NCI-H2227 (cell line): ENCODE data around the gene CEP170B.
A peak's percentile ranks its signal among the peaks of the same experiment; 100 is the strongest.
"Not testable (repeated sequence)": the region's sequence is repeated elsewhere in the genome, so short reads cannot be mapped to it uniquely, and the experiment has no call there.

Experiments
- DNase-seq: peaks from one replicate; lab custom pipeline; 2025; ENCODE audit not compliant: unreplicated experiment; lab: John Stamatoyannopoulos, UW

Gene CEP170B

DNA sequence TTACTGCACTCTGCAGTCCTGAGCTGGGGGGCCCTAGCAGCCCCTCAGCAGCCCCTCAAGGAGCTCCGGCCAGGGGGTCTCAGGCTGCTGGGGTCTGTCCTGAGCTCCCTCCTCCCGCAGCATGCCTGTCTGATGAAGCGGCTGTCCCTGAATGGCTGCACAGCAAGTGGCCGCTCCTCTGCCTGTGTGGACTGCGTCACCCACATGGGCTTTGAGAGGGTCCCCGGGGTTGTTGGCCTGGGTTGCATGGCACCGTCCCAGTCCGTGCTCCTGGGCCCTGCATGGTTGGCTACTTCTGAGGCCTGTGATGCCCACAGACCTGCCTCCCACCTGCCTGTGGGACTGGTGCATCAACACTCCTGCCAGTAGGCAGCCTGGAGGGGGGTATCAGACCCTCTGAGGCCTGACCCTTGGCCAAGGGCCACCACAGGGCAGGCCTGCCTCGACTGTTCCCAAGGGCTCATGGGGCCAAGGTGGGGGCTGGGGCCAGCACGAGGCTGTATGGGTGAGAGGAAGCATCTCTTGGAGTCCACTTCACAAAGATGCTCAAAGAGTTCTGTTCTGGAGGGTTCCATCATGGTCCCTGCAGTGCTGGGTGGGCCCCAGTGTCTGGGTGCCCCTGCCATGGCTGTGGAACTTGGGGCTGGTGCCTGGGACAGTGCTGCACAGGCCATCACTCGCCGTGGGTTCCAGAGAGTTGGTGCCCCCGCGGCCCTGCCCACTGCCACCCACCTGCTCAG, 12.2 kb downstream of the CEP170B start:
- DNase-seq = no peak

DNA sequence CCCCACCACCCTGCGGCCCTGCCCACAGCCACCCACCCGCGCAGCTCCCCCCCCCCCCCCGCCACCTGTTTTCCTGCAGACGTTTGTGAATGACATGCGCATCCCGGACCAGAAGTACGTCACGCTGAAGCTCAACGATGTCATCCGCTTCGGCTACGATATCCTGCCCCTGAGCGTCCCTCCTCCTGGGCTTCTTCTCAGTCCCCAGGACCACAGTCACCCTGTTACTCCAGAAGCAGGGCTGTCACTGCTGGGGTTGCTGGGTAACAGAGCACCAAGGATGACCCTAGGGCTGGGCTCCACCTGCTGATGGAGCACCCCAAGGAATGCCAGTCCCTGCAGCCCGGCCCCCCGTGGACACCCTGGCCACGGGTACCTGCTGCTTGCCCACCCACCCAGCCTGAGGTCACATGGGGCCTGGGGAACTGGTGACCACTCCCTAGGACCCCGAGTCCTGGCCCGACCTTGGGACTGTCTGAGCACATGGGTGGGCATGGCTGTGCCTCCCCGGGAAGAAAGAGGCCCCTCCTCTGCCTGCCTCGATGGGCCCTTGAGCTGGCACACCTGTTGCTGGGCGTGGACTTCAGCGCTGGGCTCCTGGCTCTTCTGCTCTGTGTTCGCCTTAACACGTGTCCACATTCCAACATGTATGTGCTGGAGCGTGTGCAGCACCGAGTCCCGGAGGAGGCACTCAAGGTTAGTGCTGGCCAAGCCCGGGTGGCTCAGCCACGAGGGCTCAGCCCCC, 12.9 kb downstream of the CEP170B start:
- DNase-seq = no peak

DNA sequence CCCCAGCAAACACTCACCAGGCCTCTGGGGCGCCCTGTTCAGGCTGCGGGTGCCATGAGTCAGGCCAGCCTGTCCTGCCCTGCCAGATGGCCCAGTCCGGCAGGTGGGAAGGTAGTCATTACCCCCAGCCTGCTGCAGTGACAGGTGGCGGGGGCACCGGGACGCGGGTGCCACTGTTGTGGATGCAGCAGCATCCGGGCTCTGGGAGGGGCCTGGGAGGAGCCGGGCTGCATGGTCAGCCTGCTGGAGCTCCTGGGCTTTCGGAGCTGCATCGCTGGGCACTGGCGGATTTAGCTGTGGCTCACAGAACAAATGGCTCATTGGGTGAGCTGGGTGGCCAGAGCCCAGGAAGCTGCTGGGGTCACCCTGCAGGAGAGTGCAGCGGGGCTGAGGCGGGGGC, 13.5 kb downstream of the CEP170B start:
- peak; percentile 21 for DNase-seq

DNA sequence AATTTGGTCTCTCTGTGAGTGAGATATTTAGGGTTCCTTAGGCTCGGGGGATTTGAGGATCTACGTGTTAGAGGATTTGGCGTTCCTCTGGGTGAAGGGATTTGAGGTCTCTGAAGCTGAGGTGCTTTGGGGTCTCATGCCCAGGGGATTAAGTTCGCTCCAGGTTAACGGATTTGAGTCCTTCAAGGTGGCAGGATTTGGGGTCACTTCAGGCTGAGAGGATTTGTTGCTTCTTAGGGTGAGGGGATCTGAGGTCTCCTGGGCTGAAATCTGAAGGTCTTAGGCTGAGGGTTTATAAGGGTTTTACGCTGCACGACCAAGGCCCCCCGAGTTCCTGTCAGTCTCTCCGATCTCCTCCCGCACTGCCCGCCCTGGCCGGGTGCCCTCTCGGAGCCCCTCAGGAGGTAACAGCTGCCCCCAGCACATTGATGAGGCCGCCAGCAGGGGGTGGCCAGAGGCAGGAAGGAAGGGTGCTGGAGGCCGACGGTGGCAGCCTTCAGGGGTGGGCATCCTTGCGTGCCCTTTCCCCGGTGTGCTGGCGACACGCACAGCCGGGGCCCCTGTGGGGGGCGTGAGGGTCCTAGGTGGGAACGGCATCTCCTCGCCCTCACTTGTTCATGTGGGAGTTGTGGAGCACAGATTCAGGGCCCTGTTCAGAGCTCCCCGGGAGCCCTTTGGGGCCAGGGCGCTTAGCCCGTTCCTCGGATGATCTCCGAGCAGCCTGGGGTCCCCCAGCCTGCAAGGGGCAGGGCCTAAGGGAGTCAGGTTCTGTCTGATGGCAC, 14.3 kb downstream of the CEP170B start:
- no peak for DNase-seq

DNA sequence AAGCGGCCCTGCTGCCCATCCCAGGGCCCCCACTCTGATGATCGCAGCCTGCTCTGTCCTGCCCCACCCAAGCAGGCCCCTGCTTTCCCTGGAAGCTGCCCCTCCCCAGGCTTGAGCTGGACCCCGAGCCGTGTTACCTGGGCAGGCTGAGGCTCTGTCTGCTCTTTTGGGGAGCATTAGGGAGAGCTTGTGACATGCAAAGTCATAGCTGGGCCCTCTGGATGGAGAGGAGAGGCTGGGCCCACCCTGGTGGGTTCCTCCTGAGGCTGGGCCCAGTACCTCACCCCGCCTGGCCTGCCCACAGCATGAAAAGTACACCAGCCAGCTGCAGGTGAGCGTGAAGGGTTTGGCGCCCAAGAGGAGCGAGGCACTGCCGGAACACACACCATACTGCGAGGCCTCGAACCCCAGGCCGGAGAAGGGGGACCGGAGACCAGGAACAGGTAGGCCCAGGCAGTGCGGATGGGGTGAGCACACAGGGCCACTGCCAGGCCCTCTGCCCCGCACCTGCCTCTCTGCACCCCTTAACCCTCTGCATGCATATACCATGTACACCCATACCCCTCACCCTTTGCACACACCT, 15.0 kb downstream of the CEP170B start:
- DNase-seq = no peak

DNA sequence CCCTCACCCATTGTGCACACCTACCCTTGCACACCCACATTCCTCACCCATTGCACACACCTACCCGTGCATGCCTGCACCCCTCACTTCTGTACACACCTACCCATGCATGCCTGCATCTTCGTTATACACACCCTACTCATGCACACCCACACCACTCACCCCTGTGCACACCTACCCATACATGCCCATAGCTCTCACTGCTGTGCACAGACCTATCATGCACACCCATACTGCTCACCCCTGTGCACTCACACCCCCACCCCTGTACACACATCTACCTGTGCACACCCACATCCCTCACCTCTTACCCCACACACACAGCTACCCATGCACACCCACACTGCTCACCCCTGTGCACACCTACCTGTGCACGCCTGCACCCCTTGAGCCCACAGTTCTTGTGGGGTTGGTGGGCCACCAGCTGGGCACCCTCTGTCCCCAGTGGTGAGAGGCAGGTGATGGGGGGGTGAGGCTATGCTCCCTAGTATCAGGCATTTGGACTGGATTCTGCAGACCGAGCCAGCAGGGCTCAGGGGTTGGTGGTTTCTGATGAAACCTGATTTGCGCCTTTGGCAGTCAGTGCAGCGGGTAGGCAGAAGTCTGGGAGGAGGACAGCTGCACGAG, 15.6 kb downstream of the CEP170B start:
- no peak for DNase-seq

DNA sequence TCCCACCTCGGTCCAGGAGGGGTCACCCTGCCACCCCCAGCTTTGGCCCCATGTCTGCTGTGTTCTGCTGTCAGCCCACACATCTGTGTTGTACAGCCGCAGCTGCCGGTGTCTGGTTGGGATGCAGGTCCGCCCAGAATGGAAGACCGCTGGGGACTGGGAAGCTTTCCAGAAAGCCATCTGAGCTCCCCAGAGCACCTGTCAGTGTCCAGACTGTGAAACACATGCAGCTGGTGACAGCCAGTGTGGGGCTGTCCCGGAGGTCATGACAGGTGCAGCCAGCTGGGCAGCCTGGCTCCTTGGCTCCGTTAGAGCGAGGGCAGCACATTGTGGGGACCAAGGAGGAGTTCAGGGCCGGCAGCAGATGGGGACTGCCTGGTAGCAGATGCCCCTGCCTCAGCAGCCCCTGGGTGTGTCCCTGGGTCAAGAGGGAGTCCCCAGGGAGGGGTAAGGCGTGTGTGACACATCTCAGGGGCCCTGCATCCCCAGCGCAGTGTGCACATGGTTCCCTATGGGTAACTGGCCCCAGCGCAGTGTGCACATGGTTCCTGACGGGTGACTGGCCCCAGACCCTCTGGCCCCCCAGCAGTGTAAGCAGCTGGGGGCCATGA, 16.4 kb downstream of the CEP170B start:
- no peak for DNase-seq

DNA sequence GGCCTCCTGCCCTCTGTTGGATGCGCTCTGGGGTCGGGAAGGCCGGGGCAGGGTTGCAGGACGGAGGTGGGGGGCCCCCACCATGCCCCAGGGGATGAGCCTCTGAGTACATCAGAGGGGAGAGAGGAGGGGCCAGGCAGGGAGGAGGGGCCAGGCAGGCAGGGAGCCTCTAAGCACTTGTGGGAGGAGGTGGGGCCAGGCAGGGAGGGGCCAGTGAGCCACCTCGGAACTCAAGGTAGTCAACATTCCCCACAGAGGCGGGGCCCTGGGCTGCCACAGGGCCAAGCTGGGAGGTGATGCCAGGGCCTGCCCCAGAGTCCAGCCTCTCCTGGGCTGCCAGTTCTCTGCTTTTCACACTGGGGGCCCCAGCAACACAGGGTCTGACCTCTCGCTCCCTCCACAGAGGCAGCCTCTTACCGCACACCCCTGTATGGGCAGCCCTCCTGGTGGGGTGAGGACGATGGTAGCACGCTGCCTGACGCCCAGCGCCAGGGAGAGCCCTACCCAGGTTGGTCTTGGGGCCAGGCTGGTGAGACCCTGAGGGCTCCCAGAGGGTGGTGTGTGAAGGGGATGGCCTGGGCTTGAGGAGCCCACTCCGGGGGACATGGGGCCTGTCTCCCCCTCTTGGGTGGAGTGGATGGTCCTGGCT, 17.4 kb downstream of the CEP170B start:
- no peak for DNase-seq

DNA sequence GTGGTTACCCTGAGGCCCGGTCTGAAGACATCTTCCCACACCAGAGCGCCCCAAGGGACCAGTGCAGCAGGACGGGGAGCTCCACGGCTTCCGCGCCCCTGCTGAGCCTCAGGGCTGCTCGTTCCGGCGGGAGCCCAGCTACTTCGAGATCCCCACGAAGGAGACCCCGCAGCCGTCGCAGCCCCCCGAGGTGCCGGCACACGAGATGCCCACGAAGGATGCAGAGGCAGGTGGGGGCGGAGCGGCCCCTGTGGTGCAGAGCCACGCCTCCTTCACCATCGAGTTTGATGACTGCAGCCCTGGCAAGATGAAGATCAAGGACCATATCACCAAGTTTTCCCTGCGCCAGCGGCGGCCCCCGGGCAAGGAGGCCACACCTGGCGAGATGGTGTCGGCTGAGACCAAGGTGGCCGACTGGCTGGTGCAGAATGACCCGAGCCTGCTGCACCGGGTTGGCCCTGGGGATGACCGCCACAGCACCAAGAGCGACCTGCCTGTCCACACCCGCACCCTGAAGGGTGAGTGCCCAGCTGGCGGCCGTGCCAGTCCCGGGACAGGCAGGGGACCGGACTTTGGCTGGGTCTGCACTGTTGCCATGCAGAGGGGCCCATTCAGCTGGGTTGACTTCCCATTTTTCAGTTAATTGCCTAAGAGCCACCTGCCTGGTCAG, 18.1 kb downstream of the CEP170B start:
- no peak for DNase-seq

DNA sequence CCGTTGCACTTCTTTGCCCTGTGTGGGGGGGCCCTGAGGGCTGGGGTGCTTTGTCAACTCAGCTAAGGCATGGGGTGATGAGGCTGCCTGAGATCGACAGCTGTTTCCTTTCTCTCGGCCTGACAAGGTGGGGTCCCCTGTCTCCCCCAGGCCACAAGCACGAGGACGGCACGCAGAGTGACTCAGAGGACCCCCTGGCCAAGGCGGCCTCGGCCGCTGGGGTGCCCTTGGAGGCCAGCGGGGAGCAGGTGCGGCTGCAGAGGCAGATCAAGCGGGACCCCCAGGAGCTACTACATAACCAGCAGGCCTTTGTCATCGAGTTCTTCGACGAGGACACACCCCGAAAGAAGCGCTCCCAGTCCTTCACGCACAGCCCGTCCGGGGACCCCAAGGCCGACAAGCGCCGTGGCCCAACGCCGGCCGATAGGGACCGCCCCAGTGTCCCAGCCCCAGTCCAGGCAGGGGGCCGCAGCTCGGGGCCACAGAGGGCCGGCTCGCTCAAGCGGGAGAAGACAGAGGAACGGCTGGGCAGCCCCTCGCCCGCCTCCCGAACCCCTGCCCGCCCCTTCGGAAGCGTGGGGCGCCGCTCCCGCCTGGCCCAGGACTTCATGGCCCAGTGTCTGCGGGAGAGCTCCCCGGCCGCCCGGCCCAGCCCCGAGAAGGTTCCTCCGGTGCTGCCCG, 18.8 kb downstream of the CEP170B start:
- no peak for DNase-seq

DNA sequence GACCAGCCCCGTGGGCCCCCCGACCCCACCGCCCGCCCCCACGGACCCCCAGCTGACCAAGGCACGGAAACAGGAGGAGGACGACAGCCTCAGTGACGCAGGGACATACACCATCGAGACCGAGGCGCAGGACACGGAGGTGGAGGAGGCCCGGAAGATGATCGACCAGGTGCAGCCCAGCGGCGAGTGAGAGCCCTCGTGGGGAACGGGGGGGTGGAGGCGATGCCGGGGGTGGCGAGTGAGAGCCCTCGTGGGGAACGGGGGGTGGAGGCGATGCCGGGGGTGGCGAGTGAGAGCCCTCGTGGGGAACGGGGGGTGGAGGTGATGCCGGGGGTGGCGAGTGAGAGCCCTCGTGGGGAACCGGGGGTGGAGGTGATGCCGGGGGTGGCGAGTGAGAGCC, 19.3 kb downstream of the CEP170B start:
- DNase-seq = not testable (repeated sequence)

DNA sequence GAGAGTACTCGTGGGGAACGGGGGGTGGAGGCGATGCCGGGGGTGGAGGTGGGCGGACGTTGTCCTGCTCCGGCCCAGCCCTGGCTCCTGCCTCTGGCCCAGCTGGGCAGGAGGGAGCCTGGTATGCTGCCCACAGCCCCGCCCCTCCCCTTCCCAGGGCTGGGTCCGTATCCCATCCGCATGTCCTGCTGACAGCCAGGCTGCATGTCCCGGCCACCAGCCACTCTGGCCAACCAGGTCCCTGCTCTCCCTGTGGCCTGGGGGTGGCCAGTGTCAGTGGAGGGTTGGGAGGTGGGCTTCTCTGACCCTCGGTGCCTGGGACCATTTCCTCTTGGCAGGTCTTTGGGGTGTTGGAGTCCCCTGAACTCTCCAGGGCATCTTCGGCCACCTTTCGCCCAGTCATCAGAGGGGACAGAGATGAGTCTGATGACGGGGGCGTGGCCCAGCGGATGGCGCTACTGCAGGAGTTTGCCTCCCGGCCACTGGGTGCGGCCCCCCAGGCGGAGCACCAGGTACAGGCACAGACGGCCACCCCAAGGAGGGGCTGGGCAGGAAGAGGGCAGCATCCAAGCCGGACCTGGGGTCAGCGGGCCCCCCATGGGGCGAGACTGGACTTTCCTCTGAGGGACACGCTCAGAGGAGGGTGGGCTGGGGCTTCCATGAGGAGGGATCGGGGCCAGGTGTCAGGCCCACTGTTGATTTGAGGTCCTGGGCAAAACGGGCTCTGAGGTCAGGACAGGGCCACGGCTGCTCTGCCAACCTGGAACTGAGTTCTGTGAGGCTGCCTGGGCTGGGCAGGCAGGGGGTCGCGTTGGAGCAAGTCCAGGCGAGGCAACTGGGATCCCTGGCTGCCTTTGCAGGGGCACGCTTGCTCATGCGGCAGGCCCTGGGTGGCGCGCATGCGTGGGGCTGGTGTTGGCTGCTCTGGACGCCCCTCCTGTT, 20.2 kb downstream of the CEP170B start:
- no peak for DNase-seq

DNA sequence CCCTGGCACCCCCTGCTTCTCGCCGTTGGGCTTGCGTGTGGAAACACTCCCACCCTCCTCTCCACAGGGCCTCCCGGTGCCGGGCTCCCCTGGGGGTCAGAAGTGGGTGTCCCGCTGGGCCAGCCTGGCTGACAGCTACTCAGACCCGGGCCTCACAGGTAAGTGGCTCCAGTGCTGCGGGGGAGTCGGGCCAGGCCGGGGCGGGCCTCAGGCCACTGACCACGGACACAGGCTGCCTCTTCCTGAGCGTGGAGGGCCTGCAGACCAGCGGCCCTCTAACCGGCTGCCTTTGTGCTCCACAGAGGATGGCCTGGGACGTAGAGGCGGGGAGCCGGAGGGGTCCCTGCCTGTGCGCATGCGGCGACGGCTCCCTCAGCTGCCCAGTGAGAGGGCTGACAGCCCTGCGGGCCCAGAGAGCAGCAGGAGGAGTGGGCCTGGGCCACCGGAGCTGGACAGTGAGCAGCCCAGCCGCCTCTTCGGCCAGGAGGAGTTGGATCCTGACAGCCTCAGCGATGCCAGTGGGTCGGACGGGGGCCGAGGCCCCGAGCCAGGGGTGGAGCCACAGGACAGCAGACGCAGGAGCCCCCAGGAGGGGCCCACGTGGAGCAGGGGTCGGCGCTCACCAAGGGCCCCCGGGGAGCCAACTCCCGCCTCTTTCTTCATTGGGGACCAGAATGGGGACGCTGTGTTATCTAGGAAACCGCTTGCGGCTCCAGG, 21.1 kb downstream of the CEP170B start:
- DNase-seq = no peak

DNA sequence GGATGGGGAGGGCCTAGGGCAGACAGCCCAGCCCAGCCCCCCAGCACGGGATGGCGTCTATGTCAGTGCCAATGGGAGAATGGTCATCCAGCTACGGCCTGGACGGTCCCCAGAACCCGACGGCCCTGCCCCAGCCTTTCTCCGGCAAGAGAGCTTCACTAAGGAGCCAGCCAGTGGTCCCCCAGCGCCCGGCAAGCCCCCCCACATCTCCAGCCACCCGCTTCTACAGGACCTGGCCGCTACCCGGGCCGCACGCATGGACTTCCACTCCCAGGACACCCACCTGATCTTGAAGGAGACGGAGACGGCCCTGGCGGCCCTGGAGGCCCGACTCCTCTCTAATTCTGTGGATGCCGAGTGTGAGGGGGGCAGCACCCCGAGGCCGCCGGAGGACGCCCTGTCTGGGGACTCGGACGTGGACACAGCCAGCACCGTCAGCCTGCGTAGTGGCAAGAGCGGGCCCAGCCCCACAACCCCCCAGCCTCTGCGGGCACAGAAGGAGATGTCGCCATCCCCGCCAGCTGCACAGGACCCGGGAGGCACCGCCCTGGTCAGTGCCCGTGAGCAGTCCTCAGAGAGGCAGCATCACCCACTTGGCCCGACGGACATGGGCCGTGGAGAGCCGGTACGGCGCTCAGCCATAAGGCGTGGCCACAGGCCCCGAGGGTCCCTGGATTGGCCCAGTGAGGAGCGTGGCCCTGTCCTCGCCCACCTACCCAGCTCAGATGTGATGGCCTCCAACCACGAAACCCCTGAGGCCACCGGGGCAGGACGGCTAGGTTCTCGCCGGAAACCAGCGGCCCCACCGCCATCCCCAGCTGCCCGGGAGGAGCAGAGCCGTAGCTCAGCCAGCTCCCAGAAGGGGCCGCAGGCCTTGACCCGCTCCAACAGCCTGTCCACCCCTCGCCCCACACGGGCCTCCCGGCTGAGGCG, 21.9 kb downstream of the CEP170B start:
- DNase-seq = no peak

DNA sequence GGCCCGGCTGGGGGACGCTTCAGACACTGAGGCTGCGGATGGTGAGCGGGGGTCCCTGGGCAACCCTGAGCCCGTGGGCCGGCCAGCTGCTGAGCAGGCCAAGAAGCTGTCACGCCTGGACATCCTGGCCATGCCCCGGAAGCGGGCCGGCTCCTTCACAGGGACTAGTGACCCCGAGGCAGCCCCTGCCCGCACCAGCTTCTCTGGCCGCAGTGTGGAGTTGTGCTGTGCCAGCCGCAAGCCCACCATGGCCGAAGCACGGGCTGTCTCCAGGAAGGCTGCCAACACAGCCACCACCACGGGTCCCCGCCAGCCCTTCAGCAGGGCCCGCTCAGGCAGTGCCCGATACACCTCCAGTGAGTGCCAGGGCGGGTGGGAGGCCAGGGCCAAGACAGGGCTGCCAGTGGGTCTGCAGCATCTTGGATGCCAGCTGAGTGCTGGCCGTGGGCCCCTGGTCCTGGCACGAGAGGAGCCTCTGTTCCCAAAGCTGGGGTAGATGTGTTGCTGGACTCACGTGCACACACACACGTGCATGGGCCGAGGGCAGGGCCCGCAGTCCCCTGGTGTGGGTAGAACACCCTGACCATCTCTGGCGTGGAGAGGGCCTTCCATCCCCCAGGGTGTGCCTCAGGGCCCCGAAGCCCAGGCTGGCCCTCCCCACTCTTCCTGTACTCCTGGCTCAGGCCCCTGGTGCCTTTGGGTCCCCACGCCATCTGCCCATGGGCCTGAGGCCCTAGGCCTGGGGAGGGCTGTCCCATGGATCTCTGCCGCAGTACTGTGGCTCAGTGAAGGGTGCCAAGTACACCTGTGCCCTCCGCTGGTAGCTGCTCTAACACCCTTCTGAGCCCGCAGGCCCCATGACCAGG, 22.8 kb downstream of the CEP170B start:
- no peak for DNase-seq
